ENCODE measurements around the gene NT5DC4.

DNA sequence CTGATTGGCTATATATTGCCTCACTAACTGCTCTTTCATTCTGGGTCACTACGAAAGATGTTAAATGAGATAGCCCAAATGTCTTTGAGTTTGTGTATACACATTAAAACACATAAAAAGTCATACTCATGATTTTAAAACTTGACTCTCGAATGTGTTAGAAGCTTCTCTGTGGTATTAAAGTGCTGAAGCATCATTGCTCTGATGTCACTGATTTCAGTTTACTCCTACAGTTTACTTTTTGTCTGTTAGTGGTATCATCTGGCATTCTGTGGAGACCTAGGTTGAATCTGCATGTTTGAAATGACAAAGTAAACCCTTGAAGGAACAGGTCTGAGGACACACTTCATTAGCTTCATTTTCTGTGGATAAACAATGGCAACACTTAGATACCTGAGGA is 10.7 kb downstream of the NT5DC4 start:
- TF ChIP-seq EZH2 (IDR thresholded peaks at IDR 0.05; ENCODE audit: borderline replicate concordance) (no peak), EZH2phosphoT487 (IDR thresholded peaks at IDR 0.05; ENCODE audit: low read depth, severe bottlenecking, unreplicated experiment) (no peak)
- TF ChIP-seq, protein P1, sequence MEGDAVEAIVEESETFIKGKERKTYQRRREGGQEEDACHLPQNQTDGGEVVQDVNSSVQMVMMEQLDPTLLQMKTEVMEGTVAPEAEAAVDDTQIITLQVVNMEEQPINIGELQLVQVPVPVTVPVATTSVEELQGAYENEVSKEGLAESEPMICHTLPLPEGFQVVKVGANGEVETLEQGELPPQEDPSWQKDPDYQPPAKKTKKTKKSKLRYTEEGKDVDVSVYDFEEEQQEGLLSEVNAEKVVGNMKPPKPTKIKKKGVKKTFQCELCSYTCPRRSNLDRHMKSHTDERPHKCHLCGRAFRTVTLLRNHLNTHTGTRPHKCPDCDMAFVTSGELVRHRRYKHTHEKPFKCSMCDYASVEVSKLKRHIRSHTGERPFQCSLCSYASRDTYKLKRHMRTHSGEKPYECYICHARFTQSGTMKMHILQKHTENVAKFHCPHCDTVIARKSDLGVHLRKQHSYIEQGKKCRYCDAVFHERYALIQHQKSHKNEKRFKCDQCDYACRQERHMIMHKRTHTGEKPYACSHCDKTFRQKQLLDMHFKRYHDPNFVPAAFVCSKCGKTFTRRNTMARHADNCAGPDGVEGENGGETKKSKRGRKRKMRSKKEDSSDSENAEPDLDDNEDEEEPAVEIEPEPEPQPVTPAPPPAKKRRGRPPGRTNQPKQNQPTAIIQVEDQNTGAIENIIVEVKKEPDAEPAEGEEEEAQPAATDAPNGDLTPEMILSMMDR (IDR thresholded peaks at IDR 0.05; ENCODE audit: poor library complexity): no peak
